Measurements from ENCODE around the gene SLC25A52. TPM values are rescaled to one million over a fixed set of nuclear protein-coding genes. Genes with fewer than 3 reads are reported as not detected.
"Not testable (repeated sequence)": the region's sequence is repeated elsewhere in the genome, so short reads cannot be mapped to it uniquely, and the experiment has no call there.

SLC25A52 gene
- polyA plus RNA-seq, 4 donors: 0.20 to 0.86 (median 0.48) TPM; not detected in 1

GRCh38 chr18:31741097-31741735, 19.5 kb downstream of the SLC25A52 start:
- DNase-seq (ENCODE audit: low read depth in 4 of 4, low spot score in 3 of 4): no peak

GRCh38 chr18:31740180-31740579, 20.5 kb downstream of the SLC25A52 start:
- no peak for DNase-seq (ENCODE audit: low read depth in 4 of 4, low spot score in 3 of 4)

GRCh38 chr18:31739651-31740050, 21.0 kb downstream of the SLC25A52 start:
- DNase-seq (ENCODE audit: low read depth in 4 of 4, low spot score in 3 of 4): no peak

- DNase-seq (ENCODE audit: low read depth in 4 of 4, low spot score in 3 of 4): no peak
Observed at GRCh38 chr18:31738460-31739407, 21.9 kb downstream of the SLC25A52 start.

DNA sequence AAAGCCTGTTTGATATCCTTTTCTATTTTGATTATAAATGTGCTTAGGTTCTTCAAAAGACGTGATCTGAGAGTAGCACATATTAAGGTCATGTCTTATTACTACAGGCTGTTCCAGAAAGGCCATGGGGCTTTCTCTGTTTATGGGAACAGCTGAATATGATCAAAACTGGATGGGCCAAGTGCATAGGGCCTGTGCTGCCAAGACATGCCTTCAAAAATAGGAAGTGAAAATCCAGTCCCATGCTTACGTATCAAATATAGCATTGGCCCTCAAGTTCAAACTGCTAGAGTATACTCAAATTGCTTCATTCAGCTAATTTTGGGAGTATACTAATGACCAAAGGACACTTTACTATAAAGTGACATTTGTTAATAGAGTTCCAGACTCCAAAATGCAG, 24.1 kb downstream of the SLC25A52 start:
- no peak for DNase-seq (ENCODE audit: low read depth in 4 of 4, low spot score in 3 of 4)

DNA sequence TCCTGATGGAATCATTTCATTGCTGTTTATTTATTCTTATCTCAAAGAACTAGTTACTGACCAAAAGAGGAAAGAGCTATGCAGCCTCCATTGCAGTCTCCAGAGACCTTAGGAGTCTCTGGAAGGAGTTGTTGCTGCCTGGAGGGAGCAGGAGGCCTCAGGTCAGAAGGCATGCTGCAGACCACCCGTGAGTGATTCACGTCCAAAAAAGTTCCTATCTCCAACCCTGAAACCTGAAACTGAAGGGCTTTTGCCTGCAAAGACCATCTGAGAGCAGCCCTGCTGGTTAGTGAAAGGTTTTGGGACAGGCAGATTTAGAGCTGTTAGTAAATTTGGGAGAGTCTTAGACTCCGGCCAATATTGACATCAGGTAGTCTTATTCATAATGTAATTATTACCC, 29.1 kb downstream of the SLC25A52 start:
- no peak for DNase-seq (ENCODE audit: low read depth in 4 of 4, low spot score in 3 of 4)

DNA sequence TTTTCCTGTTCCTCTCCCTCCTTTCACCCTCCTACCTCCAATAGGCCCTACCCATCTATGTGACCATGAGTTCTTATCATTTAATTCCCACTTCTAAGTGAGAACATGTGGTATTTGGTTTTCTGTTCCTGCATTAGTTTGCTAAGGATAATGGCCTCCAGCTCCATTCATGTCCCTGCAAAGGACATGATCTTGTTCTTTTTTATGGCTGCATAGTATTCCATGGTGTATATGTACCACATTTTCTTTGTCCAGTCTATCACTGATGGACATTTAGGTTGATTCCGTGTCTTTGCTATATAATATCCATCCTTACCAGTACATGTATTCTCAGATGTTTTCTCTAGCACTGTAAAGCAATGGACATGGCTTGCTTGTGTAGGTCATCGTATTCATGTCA, 31.5 kb downstream of the SLC25A52 start:
- not testable (repeated sequence) for DNase-seq (ENCODE audit: low read depth in 4 of 4, low spot score in 3 of 4)

GRCh38 chr18:31723990-31724711, 36.5 kb downstream of the SLC25A52 start:
- DNase-seq (ENCODE audit: low read depth in 4 of 4, low spot score in 3 of 4): no peak

GRCh38 chr18:31723639-31723989, 37.1 kb downstream of the SLC25A52 start:
- DNase-seq (ENCODE audit: low read depth in 4 of 4, low spot score in 3 of 4): no peak

DNA sequence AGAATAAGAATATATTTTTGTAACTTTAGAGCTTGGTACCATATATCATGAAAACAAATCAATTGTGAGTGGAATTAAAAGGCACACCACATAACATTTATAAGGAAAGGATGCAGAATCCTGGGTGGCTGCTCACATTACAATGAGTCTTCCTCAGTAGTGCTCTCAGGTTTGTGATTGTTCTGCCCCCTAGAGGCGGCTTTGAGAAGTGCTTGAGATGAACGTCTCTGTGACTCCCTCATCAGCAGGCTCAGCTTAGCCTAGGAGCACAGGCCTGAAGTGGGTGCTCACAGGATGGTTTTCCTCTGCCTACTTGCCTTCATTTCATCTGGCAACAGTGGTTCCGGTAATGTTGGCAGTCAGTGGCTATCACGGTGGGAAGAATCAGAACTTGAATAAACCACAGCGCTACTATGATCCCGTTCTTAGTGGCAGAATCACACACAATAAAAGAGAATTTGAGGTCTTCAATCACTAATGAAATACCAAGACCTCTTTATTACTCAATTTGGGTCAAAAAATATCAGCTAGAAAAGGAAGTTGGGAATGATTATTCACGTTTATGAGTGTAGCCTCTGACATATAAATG, 38.2 kb downstream of the SLC25A52 start:
- DNase-seq (ENCODE audit: low read depth in 4 of 4, low spot score in 3 of 4): peak in 3 of 4 donors; percentile 45 to 63 (median 51)

DNA sequence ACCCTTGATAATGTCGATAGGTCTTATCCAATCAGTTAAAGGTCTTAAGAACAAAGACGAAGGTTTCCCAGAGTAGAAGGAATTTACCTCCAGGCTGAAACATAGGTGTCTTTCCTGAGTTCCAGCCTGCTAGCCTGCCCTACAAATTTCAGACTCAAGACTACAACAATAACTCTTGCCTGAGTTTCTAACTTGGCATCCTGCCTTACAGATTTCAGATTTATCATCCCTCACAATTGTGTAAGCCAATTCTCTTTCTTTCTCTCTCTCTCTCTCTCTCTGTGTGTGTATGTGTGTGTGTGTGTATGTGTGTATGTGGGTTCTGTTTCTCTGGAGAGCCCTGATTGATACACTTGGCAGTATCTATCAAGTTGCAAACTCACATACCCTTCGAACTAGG, 39.1 kb downstream of the SLC25A52 start:
- DNase-seq (ENCODE audit: low read depth in 4 of 4, low spot score in 3 of 4): no peak

GRCh38 chr18:31720867-31721266, 39.8 kb downstream of the SLC25A52 start:
- DNase-seq (ENCODE audit: low read depth in 4 of 4, low spot score in 3 of 4): no peak

- no peak for DNase-seq (ENCODE audit: low read depth in 4 of 4, low spot score in 3 of 4)
Observed at GRCh38 chr18:31719363-31720006, 41.2 kb downstream of the SLC25A52 start.

DNA sequence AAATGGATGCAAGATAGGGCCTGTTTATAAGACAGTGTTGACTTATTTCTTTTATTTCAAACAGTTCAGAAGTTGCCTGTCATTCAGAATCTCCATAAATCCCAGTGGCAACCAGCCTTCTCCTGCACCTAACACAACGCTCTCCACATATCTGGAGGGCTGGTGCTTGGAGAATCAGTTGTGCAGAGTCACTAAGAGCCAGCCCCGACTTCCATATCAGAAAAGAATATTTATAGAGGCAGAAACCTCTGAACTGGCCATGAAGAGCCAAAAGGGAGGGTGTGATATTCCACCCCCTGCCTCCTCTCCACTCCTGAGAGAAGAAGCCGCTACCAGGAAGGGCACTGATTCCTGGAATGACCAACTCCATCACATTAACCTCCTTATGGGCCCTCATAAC, 42.3 kb downstream of the SLC25A52 start:
- DNase-seq (ENCODE audit: low read depth in 4 of 4, low spot score in 3 of 4): no peak

DNA sequence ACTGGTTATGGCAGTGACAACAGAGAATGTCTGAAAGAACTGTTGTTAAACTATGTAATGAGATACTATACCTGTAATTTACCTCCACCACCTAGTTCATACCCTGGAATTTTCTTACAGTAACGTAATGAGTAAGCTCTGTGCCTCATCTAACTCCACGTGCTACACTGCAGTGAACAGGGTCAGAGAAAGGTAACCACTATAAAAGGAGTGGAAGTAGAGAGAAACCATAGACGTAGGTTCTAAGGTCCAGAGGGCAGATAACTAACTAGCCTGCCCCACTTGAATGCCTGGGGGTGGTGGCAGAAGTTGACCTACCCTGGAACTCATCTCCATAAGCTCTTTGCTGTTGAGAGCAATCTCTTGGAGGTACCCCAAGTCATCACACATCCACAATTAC, 44.3 kb downstream of the SLC25A52 start:
- no peak for DNase-seq (ENCODE audit: low read depth in 4 of 4, low spot score in 3 of 4)

DNA sequence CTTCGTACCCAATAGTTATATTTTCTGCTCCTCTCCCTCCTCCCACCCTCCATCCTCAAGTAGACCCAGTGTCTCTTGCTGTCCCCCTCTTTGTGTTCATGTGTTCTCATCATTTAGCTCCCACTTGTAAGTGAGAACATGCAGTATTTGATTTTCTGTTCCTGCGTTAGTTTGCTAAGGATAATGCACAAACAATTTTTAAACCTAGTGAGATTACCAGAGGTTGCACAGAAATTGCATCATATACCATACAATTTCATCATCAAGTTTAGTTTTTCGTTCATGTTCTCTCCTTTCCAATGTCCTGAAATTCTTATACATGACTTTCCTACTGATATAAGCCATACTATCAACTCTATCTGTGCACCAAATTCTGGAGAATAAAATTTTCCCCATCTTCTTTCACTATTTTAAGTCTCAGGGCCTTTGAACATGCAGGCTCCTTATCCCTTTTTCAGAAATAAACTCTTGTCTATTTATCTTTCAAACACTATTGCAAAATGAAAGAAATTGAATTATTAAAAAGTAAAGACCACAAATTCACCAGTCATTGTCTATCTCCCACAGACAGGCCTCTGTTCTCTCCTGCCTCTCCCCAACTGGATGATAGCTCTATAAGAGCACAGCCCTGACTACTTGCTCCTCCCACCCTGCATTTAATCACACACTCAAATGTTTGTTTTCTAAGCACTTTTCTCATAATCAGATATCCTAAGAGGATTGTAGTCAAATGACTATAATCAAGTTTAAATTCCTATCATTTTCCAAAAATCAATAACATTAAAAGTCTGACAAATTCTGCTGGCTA, 49.1 kb downstream of the SLC25A52 start:
- DNase-seq (ENCODE audit: low read depth in 4 of 4, low spot score in 3 of 4): no peak

- no peak for DNase-seq (ENCODE audit: low read depth in 4 of 4, low spot score in 3 of 4)
Observed at GRCh38 chr18:31710826-31711225, 49.9 kb downstream of the SLC25A52 start.
